Coronary artery (tissue), 2 donors: ENCODE measurements around the gene ZNF280D.

Source experiments
- DNase-seq: peaks from one replicate; pipeline ENCODE4 v3.0.0-alpha.2; 2017; ENCODE audit warnings: low spot score
- H3K27ac ChIP-seq, 2 donors: fragments of 200-600 bp; sonication (generic); one replicate each; pipeline ENCODE4 v1.5.1; 2016 to 2019
- H3K4me3 ChIP-seq: fragments of 200-600 bp; sonication (generic); 2 replicates; pipeline ENCODE4 v1.5.1; 2016; ENCODE audit warnings: mild to moderate bottlenecking, moderate library complexity
- TF ChIP-seq, protein P1 (sequence below): fragments of 200-600 bp; sonication (generic); IDR thresholded peaks from one replicate; pipeline ENCODE4 v1.5.1; 2019; ENCODE audit warnings: antibody characterized with exemption

The ZNF280D gene

DNA sequence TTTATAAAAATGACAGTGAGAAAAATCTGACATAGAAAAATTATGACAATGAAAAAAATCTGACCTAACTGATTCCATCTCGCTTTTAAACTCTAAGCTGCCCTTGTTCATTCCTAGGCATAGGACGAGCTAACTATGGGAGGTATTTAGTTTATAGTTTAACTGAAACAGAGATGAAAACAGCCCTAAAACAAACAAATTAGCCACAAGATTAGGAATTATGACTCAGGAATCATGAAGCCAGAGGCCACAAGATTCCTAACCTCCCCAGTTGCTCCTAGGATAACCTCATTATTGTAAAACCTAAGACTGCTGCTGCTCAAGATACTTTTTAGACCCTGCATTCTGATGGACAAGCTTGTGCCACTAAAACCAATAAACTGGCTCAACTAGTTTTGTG lies 145.6 kb downstream of the ZNF280D start:
- H3K27ac ChIP-seq, result no peak overlapping the region
- TF ChIP-seq, protein P1, sequence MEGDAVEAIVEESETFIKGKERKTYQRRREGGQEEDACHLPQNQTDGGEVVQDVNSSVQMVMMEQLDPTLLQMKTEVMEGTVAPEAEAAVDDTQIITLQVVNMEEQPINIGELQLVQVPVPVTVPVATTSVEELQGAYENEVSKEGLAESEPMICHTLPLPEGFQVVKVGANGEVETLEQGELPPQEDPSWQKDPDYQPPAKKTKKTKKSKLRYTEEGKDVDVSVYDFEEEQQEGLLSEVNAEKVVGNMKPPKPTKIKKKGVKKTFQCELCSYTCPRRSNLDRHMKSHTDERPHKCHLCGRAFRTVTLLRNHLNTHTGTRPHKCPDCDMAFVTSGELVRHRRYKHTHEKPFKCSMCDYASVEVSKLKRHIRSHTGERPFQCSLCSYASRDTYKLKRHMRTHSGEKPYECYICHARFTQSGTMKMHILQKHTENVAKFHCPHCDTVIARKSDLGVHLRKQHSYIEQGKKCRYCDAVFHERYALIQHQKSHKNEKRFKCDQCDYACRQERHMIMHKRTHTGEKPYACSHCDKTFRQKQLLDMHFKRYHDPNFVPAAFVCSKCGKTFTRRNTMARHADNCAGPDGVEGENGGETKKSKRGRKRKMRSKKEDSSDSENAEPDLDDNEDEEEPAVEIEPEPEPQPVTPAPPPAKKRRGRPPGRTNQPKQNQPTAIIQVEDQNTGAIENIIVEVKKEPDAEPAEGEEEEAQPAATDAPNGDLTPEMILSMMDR, result no peak

DNA sequence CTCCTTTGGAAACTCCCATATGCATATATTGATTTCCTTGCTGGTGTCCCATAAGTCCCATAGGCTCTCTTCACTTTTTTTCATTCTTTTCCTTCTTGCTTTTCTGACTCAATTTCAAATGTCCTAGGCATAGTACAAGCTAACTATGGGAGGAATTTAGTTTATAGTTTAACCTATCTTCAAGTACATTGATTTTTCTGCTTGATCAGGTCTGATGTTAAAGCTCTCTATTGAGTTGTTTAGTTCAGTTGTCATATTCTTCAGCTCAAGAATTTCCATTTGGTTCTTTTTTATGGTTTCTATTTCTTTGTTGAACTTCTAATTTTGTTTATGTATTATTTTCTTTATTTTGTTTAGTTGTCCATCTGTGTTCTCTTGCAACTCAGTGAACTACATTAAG lies 147.1 kb downstream of the ZNF280D start:
- no peak overlapping the region for H3K4me3 ChIP-seq
- H3K27ac ChIP-seq, result no peak overlapping the region
- TF ChIP-seq, protein P1, result no peak
- DNase-seq, result no peak

More for the DNA sequence above, 145.6 kb downstream of the ZNF280D start:
- no peak overlapping the region for H3K4me3 ChIP-seq
- DNase-seq, result no peak

DNA sequence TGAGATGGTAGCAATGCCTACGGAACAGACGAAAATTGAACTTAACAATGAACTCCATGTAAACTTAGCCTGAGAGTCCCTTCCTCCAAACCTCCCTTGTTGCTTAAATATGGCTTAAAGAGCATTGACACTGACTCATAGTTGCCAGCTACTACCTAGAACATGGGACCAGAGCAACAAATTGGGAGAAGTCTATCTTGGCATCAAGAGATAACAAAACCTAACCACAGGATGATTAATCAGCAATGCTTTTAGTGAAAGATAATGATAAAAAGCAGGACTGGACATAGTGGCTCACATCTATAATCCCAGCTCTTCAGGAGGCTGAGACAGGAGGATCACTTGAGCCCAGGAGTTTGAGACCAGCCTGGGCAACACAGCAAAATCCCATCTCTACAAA lies 150.5 kb downstream of the ZNF280D start:
- TF ChIP-seq, protein P1, result no peak
- no peak overlapping the region for H3K27ac ChIP-seq
- H3K4me3 ChIP-seq, result no peak overlapping the region
- no peak for DNase-seq
